ENCODE measurements around the gene THUMPD3. TPM values are rescaled to one million over a fixed set of nuclear protein-coding genes. Genes with fewer than 3 reads are reported as not detected.
A peak's percentile ranks its signal among the peaks of the same experiment; 100 is the strongest.

Gene THUMPD3
- total and polyA plus RNA-seq, 9 of the 15 experiments (the other 6 are each of a cell fraction or from before 2014, with no cell fraction given): 58.3 to 132 (median 113) TPM

DNA sequence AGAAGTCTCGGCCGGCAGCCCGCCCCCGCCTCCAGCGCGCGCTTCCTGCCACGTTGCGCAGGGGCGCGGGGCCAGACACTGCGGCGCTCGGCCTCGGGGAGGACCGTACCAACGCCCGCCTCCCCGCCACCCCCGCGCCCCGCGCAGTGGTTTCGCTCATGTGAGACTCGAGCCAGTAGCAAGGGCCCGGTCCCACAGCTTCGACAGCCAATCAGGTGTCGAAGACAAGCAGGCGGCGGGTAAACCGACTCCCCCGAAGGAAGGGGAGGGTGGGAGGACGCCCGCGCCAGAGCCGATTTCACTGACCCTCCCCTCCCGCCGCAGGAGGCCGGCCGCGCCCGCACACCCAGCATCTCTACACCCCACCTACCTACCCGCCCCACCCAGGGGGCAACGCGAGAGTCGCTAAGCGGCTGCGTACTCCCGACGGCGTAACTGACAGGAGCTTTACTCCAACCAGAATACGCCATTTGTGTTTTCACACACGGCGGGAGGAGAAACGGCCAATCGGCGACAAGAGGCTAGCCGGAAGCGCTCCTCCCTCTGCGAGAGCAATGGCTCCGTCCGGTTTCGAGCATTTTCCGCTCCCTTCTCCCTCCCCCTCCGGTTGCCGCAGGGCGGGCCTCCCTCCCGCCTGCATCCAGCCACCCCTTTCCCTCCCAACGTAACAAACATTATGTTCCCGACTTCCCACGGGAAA lies 33.9 kb downstream of the THUMPD3 start (continued):
- TF ChIP-seq PCBP2 (IDR thresholded peaks at IDR 0.05; ENCODE audit: low read depth, low read length, poor library complexity, severe bottlenecking): peak; percentile 7
- no peak; the same call in 1 of the 2 replicates for TF ChIP-seq FOXK1 (CRISPR knock-in tag; IDR thresholded peaks at IDR 0.05; ENCODE audit: borderline replicate concordance)
- TF ChIP-seq, protein P1, sequence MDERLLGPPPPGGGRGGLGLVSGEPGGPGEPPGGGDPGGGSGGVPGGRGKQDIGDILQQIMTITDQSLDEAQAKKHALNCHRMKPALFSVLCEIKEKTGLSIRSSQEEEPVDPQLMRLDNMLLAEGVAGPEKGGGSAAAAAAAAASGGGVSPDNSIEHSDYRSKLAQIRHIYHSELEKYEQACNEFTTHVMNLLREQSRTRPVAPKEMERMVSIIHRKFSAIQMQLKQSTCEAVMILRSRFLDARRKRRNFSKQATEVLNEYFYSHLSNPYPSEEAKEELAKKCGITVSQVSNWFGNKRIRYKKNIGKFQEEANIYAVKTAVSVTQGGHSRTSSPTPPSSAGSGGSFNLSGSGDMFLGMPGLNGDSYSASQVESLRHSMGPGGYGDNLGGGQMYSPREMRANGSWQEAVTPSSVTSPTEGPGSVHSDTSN (CRISPR knock-in tag; IDR thresholded peaks at IDR 0.05; ENCODE audit: low read depth): peak; percentile 73
- TF ChIP-seq, protein P1 (tag; conservative IDR thresholded peaks at IDR 0.05; ENCODE audit: low read depth): peak; percentile 98
- no peak for TF ChIP-seq FOSL1 (tag; conservative IDR thresholded peaks at IDR 0.05)
- no peak for TF ChIP-seq ZSCAN29 (IDR thresholded peaks at IDR 0.05)
- peak; percentile 67 for TF ChIP-seq RFX1 (IDR thresholded peaks at IDR 0.05)
- 0 out of 2 replicates have a peak, but pooled peaks have one; percentile 15 for TF ChIP-seq CHCHD3 (CRISPR knock-in tag; IDR thresholded peaks at IDR 0.05)
- TF ChIP-seq DIDO1 (tag; IDR thresholded peaks at IDR 0.05; ENCODE audit: low read depth): no peak
- TF ChIP-seq, protein P2, sequence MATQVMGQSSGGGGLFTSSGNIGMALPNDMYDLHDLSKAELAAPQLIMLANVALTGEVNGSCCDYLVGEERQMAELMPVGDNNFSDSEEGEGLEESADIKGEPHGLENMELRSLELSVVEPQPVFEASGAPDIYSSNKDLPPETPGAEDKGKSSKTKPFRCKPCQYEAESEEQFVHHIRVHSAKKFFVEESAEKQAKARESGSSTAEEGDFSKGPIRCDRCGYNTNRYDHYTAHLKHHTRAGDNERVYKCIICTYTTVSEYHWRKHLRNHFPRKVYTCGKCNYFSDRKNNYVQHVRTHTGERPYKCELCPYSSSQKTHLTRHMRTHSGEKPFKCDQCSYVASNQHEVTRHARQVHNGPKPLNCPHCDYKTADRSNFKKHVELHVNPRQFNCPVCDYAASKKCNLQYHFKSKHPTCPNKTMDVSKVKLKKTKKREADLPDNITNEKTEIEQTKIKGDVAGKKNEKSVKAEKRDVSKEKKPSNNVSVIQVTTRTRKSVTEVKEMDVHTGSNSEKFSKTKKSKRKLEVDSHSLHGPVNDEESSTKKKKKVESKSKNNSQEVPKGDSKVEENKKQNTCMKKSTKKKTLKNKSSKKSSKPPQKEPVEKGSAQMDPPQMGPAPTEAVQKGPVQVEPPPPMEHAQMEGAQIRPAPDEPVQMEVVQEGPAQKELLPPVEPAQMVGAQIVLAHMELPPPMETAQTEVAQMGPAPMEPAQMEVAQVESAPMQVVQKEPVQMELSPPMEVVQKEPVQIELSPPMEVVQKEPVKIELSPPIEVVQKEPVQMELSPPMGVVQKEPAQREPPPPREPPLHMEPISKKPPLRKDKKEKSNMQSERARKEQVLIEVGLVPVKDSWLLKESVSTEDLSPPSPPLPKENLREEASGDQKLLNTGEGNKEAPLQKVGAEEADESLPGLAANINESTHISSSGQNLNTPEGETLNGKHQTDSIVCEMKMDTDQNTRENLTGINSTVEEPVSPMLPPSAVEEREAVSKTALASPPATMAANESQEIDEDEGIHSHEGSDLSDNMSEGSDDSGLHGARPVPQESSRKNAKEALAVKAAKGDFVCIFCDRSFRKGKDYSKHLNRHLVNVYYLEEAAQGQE (IDR thresholded peaks at IDR 0.05; ENCODE audit: borderline replicate concordance): peak; percentile 11; the same call in 1 of the 2 replicates
- TF ChIP-seq, protein P2 (CRISPR knock-in tag; IDR thresholded peaks at IDR 0.05; ENCODE audit: low read depth): peak; percentile 63; the same call in 1 of the 2 replicates
- TF ChIP-seq DDX20 (tag; IDR thresholded peaks at IDR 0.05; ENCODE audit: low read depth): no peak
- TF ChIP-seq, protein P3, sequence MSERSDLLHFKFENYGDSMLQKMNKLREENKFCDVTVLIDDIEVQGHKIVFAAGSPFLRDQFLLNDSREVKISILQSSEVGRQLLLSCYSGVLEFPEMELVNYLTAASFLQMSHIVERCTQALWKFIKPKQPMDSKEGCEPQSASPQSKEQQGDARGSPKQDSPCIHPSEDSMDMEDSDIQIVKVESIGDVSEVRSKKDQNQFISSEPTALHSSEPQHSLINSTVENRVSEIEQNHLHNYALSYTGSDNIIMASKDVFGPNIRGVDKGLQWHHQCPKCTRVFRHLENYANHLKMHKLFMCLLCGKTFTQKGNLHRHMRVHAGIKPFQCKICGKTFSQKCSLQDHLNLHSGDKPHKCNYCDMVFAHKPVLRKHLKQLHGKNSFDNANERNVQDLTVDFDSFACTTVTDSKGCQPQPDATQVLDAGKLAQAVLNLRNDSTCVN (CRISPR knock-in tag; IDR thresholded peaks at IDR 0.05): peak; percentile 98
- TF ChIP-seq TCF3 (CRISPR knock-in tag; IDR thresholded peaks at IDR 0.05): no peak; the same call in 1 of the 2 replicates
- TF ChIP-seq MED1 (CRISPR knock-in tag; IDR thresholded peaks at IDR 0.05; ENCODE audit: borderline replicate concordance): no peak
- peak; percentile 88 for TF ChIP-seq ZNF431 (CRISPR knock-in tag; IDR thresholded peaks at IDR 0.05)
- no peak for TF ChIP-seq SMC3 (conservative IDR thresholded peaks at IDR 0.05; ENCODE audit: insufficient read depth, low read depth, low read length)
